Calu3 (cell line): Measurements from ENCODE around the gene GAD2. TPM values are rescaled to one million over a fixed set of nuclear protein-coding genes. Genes with fewer than 3 reads are reported as not detected.

Experiments used
- BruUV-seq: library from RNA; stranded (reverse); fragments of 400-500 nt; replicated peaks from 2 replicates; lab custom pipeline; 2021; lab: Mats Ljungman, UMichigan
- CTCF ChIA-PET: fragments of 300-600 bp; sonication (Branson Sonifier 250); formaldehyde crosslinking; loops from one replicate; lab custom pipeline; 2022; ENCODE audit warnings: antibody characterized with exemption; lab: Charles Lee
- DNase-seq: peaks from one replicate; pipeline ENCODE4 v3.0.0; 2022
- H3K27ac Mint-ChIP-seq: one replicate; pipeline ENCODE4 v1.8.0; 2022; ENCODE audit warnings: mixed read lengths; ENCODE audit not compliant: unreplicated experiment
- H3K27me3 Mint-ChIP-seq: one replicate; pipeline ENCODE4 v1.8.0; 2022; ENCODE audit warnings: mixed read lengths; ENCODE audit not compliant: unreplicated experiment
- H3K36me3 Mint-ChIP-seq: one replicate; pipeline ENCODE4 v1.8.0; 2022; ENCODE audit warnings: mild to moderate bottlenecking, moderate library complexity, mixed read lengths; ENCODE audit not compliant: insufficient read depth, unreplicated experiment
- H3K4me1 Mint-ChIP-seq: one replicate; pipeline ENCODE4 v1.8.0; 2022; ENCODE audit warnings: mild to moderate bottlenecking, low read depth, mixed read lengths; ENCODE audit not compliant: unreplicated experiment
- H3K4me3 Mint-ChIP-seq: one replicate; pipeline ENCODE4 v1.8.0; 2022; ENCODE audit warnings: mild to moderate bottlenecking, low read depth, moderate library complexity, mixed read lengths; ENCODE audit not compliant: unreplicated experiment
- H3K9me3 Mint-ChIP-seq: one replicate; pipeline ENCODE4 v1.8.0; 2022; ENCODE audit warnings: low read depth, mixed read lengths; ENCODE audit not compliant: unreplicated experiment
- CTCF ChIP-seq: fragments of 200-600 bp; IDR thresholded peaks from one replicate; pipeline ENCODE4 v1.8.0; 2022; ENCODE audit warnings: antibody characterized with exemption; ENCODE audit not compliant: unreplicated experiment
- intact Hi-C: fragments of 100-400 bp; cut with micrococcal nuclease; formaldehyde crosslinking; loops from one replicate; pipeline ENCODE4 v1.10.0; 2022; ENCODE audit not compliant: unreplicated experiment
- total RNA-seq: library from RNA; stranded (reverse); gene quantifications from 2 replicates; pipeline ENCODE4 v1.2.3, GENCODE V29; 2022

Gene GAD2
- total RNA-seq, 1 experiment from 2014 or later = not detected

- Mint-ChIP-seq H3K27me3 (peaks cover 50% of the 10 kb centered on the region), H3K27ac (no peak overlapping the region), H3K36me3 (no peaks in the 10 kb centered on the region), H3K4me1 (no peaks in the 10 kb centered on the region), H3K4me3 (no peak overlapping the region), H3K9me3 (no peaks in the 10 kb centered on the region)
- no peak for TF ChIP-seq CTCF
- CTCF ChIA-PET = interaction anchor here (0.7 kb wide), 1 partner anchor 1495 kb away, joined by 3 read pairs; no protein-coding TSS in a partner anchor
- DNase-seq = no peak
- BruUV-seq = no TSS peak
- intact Hi-C loops = no loop called here
Observed at GRCh38 chr10:26243351-26243720, 26.8 kb downstream of the GAD2 start.

GRCh38 chr10:26249681-26250080 is 33.1 kb downstream of the GAD2 start:
- H3K9me3 Mint-ChIP-seq = peaks cover 5% of the 10 kb centered on the region
- H3K27me3 Mint-ChIP-seq = peaks cover 19% of the 10 kb centered on the region
- TF ChIP-seq CTCF = no peak
- CTCF ChIA-PET = no interaction called here
- H3K36me3 Mint-ChIP-seq = no peaks in the 10 kb centered on the region
- H3K4me3 Mint-ChIP-seq = no peak overlapping the region
- DNase-seq = no peak
- intact Hi-C loops = no loop called here
- no peak overlapping the region for H3K27ac Mint-ChIP-seq
- peaks cover 3% of the 10 kb centered on the region for H3K4me1 Mint-ChIP-seq
- no TSS peak for BruUV-seq

GRCh38 chr10:26251925-26252324 is 35.4 kb downstream of the GAD2 start:
- H3K27me3 Mint-ChIP-seq = peaks cover 40% of the 10 kb centered on the region
- H3K4me1 Mint-ChIP-seq = peaks cover 5% of the 10 kb centered on the region
- H3K36me3 Mint-ChIP-seq = no peaks in the 10 kb centered on the region
- peaks cover 5% of the 10 kb centered on the region for H3K9me3 Mint-ChIP-seq
- H3K27ac Mint-ChIP-seq = no peak overlapping the region
- intact Hi-C loops = no loop called here
- no peak overlapping the region for H3K4me3 Mint-ChIP-seq
- no peak for TF ChIP-seq CTCF
- CTCF ChIA-PET = no interaction called here
- BruUV-seq = no TSS peak
- DNase-seq = no peak

GRCh38 chr10:26254616-26255015 is 38.0 kb downstream of the GAD2 start:
- peaks cover 5% of the 10 kb centered on the region for H3K4me1 Mint-ChIP-seq
- DNase-seq = no peak
- TF ChIP-seq CTCF = no peak
- peaks cover 5% of the 10 kb centered on the region for H3K9me3 Mint-ChIP-seq
- no peaks in the 10 kb centered on the region for H3K36me3 Mint-ChIP-seq
- CTCF ChIA-PET = interaction anchor here (0.6 kb wide), 1 partner anchor 21 kb away, joined by 4 read pairs; no protein-coding TSS in a partner anchor
- intact Hi-C loops = no loop called here
- BruUV-seq = no TSS peak
- no peak overlapping the region for H3K27ac Mint-ChIP-seq
- H3K27me3 Mint-ChIP-seq = peaks cover 60% of the 10 kb centered on the region
- H3K4me3 Mint-ChIP-seq = no peak overlapping the region
